Measurements from ENCODE around the gene KRT6C. TPM values are rescaled to one million over a fixed set of nuclear protein-coding genes. Genes with fewer than 3 reads are reported as not detected.

Gene KRT6C
- total and polyA plus RNA-seq, 2 experiments from 2014 or later, result not detected

DNA sequence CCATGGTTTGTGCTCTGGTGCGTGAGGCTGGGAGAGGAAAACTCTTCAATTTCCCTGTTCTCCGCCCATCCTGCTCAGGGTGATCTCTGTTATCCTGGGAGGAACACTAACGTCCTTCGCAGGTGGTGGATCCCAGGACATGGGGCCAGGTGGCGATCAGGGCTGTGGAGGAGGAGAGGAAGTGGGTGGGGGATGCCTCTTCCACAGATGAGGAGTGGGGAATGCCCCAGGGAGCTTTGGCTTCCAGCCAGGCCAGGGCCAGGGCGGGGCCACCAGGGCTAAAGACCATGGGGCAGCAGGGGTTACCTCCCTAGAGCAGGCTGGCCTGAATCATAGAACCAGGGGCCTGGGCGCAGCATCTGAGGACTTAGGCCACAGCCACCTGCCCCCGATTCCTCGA lies 36.1 kb downstream of the KRT6C start:
- H3K9me2 ChIP-seq (ENCODE audit: insufficient read depth), result peaks cover 13% of the 10 kb centered on the region
- Mint-ChIP-seq H3K27me3 (ENCODE audit: insufficient read depth, low read depth, poor library complexity) (peaks cover 3% of the 10 kb centered on the region), H3K9me3 (no peaks in the 10 kb centered on the region; the same call in 1 of the 3 replicates), H3K27ac (no peak overlapping the region), H3K4me3 (no peak overlapping the region), H3K36me3 (ENCODE audit: low read depth) (no peaks in the 10 kb centered on the region), H3K4me1 (peaks cover 10% of the 10 kb centered on the region)
- no peak overlapping the region for H3K4me2 ChIP-seq
- H3K4me3 ChIP-seq, result no peak overlapping the region
- H3K27me3 ChIP-seq (ENCODE audit: insufficient read depth), result no peaks in the 10 kb centered on the region
- DNase-seq (ENCODE audit: low spot score), result no peak
- H3K79me2 ChIP-seq (replicated peaks; ENCODE audit: insufficient read depth), result no peaks in the 10 kb centered on the region
- no peak overlapping the region for H2AFZ ChIP-seq
- ATAC-seq, result no peak
- H4K20me1 ChIP-seq (replicated peaks; ENCODE audit: insufficient read depth), result no peaks in the 10 kb centered on the region
- TF ChIP-seq NANOG (IDR thresholded peaks at IDR 0.05; ENCODE audit: borderline replicate concordance) (no peak), EZH2 (IDR thresholded peaks at IDR 0.05; ENCODE audit: low read depth, unreplicated experiment) (no peak), ETS1 (IDR thresholded peaks at IDR 0.05) (no peak), EZH2phosphoT487 (IDR thresholded peaks at IDR 0.05; ENCODE audit: unreplicated experiment) (no peak), STAT1 (IDR thresholded peaks at IDR 0.05; ENCODE audit: unreplicated experiment) (no peak), ZNF331 (CRISPR knock-in tag; IDR thresholded peaks at IDR 0.05; ENCODE audit: low read depth) (no peak), CREB1 (CRISPR knock-in tag; IDR thresholded peaks at IDR 0.05; ENCODE audit: low read depth) (no peak)
- TF ChIP-seq, protein P1, sequence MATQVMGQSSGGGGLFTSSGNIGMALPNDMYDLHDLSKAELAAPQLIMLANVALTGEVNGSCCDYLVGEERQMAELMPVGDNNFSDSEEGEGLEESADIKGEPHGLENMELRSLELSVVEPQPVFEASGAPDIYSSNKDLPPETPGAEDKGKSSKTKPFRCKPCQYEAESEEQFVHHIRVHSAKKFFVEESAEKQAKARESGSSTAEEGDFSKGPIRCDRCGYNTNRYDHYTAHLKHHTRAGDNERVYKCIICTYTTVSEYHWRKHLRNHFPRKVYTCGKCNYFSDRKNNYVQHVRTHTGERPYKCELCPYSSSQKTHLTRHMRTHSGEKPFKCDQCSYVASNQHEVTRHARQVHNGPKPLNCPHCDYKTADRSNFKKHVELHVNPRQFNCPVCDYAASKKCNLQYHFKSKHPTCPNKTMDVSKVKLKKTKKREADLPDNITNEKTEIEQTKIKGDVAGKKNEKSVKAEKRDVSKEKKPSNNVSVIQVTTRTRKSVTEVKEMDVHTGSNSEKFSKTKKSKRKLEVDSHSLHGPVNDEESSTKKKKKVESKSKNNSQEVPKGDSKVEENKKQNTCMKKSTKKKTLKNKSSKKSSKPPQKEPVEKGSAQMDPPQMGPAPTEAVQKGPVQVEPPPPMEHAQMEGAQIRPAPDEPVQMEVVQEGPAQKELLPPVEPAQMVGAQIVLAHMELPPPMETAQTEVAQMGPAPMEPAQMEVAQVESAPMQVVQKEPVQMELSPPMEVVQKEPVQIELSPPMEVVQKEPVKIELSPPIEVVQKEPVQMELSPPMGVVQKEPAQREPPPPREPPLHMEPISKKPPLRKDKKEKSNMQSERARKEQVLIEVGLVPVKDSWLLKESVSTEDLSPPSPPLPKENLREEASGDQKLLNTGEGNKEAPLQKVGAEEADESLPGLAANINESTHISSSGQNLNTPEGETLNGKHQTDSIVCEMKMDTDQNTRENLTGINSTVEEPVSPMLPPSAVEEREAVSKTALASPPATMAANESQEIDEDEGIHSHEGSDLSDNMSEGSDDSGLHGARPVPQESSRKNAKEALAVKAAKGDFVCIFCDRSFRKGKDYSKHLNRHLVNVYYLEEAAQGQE (IDR thresholded peaks at IDR 0.05; ENCODE audit: unreplicated experiment), result no peak
- no peak overlapping the region for H3K27ac ChIP-seq (ENCODE audit: low read depth)
- H3K4me1 ChIP-seq (ENCODE audit: insufficient read depth), result peaks cover 4% of the 10 kb centered on the region; the same call in 1 of the 2 replicates
- no peaks in the 10 kb centered on the region for H3K36me3 ChIP-seq (ENCODE audit: insufficient read depth)
- no peaks in the 10 kb centered on the region for H3F3A ChIP-seq (replicated peaks; ENCODE audit: low read depth)

- Histone ChIP-seq H3K4me1 (ENCODE audit: insufficient read depth) (no peaks in the 10 kb centered on the region), H3F3A (replicated peaks; ENCODE audit: low read depth) (no peaks in the 10 kb centered on the region), H3K27ac (ENCODE audit: low read depth) (no peak overlapping the region), H3K4me3 (no peak overlapping the region), H4K20me1 (replicated peaks; ENCODE audit: insufficient read depth) (no peaks in the 10 kb centered on the region), H3K9me2 (ENCODE audit: insufficient read depth) (peaks cover 13% of the 10 kb centered on the region), H3K79me2 (replicated peaks; ENCODE audit: insufficient read depth) (no peaks in the 10 kb centered on the region), H3K27me3 (ENCODE audit: insufficient read depth) (no peaks in the 10 kb centered on the region), H3K36me3 (ENCODE audit: insufficient read depth) (no peaks in the 10 kb centered on the region), H3K4me2 (no peak overlapping the region), H2AFZ (no peak overlapping the region)
- ATAC-seq (no peak), DNase-seq (ENCODE audit: low spot score) (no peak)
- TF ChIP-seq ZNF331 (CRISPR knock-in tag; IDR thresholded peaks at IDR 0.05; ENCODE audit: low read depth) (no peak), JUNB (IDR thresholded peaks at IDR 0.05; ENCODE audit: unreplicated experiment) (no peak), CTCF (conservative IDR thresholded peaks at IDR 0.05; ENCODE audit: low read depth in 2 of 2) (no peak), ETS1 (IDR thresholded peaks at IDR 0.05) (no peak), CREB1 (CRISPR knock-in tag; IDR thresholded peaks at IDR 0.05; ENCODE audit: low read depth) (no peak), ZNF114 (CRISPR knock-in tag; IDR thresholded peaks at IDR 0.05) (no peak), EZH2 (IDR thresholded peaks at IDR 0.05; ENCODE audit: low read depth, unreplicated experiment) (no peak), POLR2AphosphoS5 (IDR thresholded peaks at IDR 0.05; ENCODE audit: low read depth) (no peak), NANOG (IDR thresholded peaks at IDR 0.05; ENCODE audit: borderline replicate concordance) (no peak)
- TF ChIP-seq, protein P1 (IDR thresholded peaks at IDR 0.05; ENCODE audit: unreplicated experiment), result no peak
- Mint-ChIP-seq H3K4me1 (peaks cover 4% of the 10 kb centered on the region), H3K27me3 (ENCODE audit: insufficient read depth, low read depth, poor library complexity) (peaks cover 3% of the 10 kb centered on the region), H3K9me3 (no peaks in the 10 kb centered on the region; the same call in 1 of the 3 replicates), H3K36me3 (ENCODE audit: low read depth) (no peaks in the 10 kb centered on the region), H3K27ac (no peak overlapping the region), H3K4me3 (no peak overlapping the region)
These were observed 36.7 kb downstream of the KRT6C start for GRCh38 chr12:52436828-52437474.

Data from GM23338 (cell line).